ENCODE measurements around the gene NCF1.
"Not testable (repeated sequence)": the region's sequence is repeated elsewhere in the genome, so short reads cannot be mapped to it uniquely, and the experiment has no call there.

NCF1 gene

GRCh38 chr7:74783595-74783994 is 9.8 kb downstream of the NCF1 start:
- peak in 2 of 10 donors; percentile 20 to 43 for DNase-seq
- intact Hi-C loops (cut with DNase I): not testable (repeated sequence)

GRCh38 chr7:74788369-74789150 is 14.7 kb downstream of the NCF1 start:
- intact Hi-C loops (cut with DNase I): not testable (repeated sequence)
- peak; percentile 91 to 99 (median 96) for DNase-seq

GRCh38 chr7:74789200-74789736 is 15.5 kb downstream of the NCF1 start:
- intact Hi-C loops (cut with DNase I): not testable (repeated sequence)

GRCh38 chr7:74797848-74798622 is 24.2 kb downstream of the NCF1 start:
- intact Hi-C loops (cut with DNase I): not testable (repeated sequence)
- DNase-seq: peak in 1 of 10 donors; percentile 6

More at GRCh38 chr7:74789200-74789736, 15.5 kb downstream of the NCF1 start:
- not testable (repeated sequence) for DNase-seq

- intact Hi-C loops (cut with DNase I): not testable (repeated sequence)
Observed at GRCh38 chr7:74798644-74799043, 24.8 kb downstream of the NCF1 start.

GRCh38 chr7:74815882-74816281 is 42.1 kb downstream of the NCF1 start:
- DNase-seq; intact Hi-C loops (cut with DNase I): not testable (repeated sequence)

More at GRCh38 chr7:74798644-74799043, 24.8 kb downstream of the NCF1 start:
- not testable (repeated sequence) for DNase-seq

- intact Hi-C loops (cut with DNase I); DNase-seq: not testable (repeated sequence)
Observed at GRCh38 chr7:74820146-74820805, 46.5 kb downstream of the NCF1 start.

- DNase-seq; intact Hi-C loops (cut with DNase I): not testable (repeated sequence)
Observed at GRCh38 chr7:74821259-74821658, 47.4 kb downstream of the NCF1 start.

GRCh38 chr7:74829959-74830358 is 56.1 kb downstream of the NCF1 start:
- DNase-seq; intact Hi-C loops (cut with DNase I): not testable (repeated sequence)

GRCh38 chr7:74830411-74830810 is 56.6 kb downstream of the NCF1 start:
- DNase-seq; intact Hi-C loops (cut with DNase I): not testable (repeated sequence)

Data from posterior cingulate gyrus (tissue), 11 donors.